Common myeloid progenitor, CD34-positive (primary cell): Measurements from ENCODE around the gene PCYT1A.

Source experiments
- CTCF ChIA-PET: fragments of 350-600 bp; sonication (Branson Sonifier 250); formaldehyde crosslinking; loops from one replicate; lab custom pipeline; 2021; ENCODE audit warnings: antibody characterized with exemption; lab: Charles Lee
- POLR2A ChIA-PET: fragments of 350-600 bp; sonication (Branson Sonifier 250); formaldehyde crosslinking; loops from one replicate; lab custom pipeline; 2021; ENCODE audit warnings: antibody characterized with exemption; lab: Charles Lee
- DNase-seq, 3 donors: peaks; one replicate each; pipeline versions ENCODE4 v3.0.0 to v3.0.0-alpha.2; 2013
- H3K27ac ChIP-seq, 2 experiments: 1 replicate in 1 of 2; 2 replicates in 1 of 2; pipeline ENCODE4 v1.7.0; 2013; ENCODE audit warnings: inconsistent platforms in 2 of 2, low read length in 2 of 2, mild to moderate bottlenecking in 2 of 2, low read depth in 1 of 2, moderate library complexity in 1 of 2; ENCODE audit not compliant: severe bottlenecking in 2 of 2, insufficient read depth in 1 of 2, poor library complexity in 1 of 2
- H3K27me3 ChIP-seq, 5 experiments: replicated peaks in 2 of 5; 1 replicate in 3 of 5; 2 replicates in 2 of 5; pipeline versions ENCODE4 v1.6.1 to v1.7.0; 2013; ENCODE audit warnings: low read length in 4 of 5, mild to moderate bottlenecking in 2 of 5, moderate library complexity in 2 of 5, inconsistent platforms in 1 of 5; ENCODE audit not compliant: insufficient read depth in 5 of 5, control insufficient read depth in 4 of 5
- H3K36me3 ChIP-seq, 4 experiments: 1 replicate in 2 of 4; 2 replicates in 2 of 4; pipeline versions ENCODE4 v1.6.1 to v1.7.0; 2013; ENCODE audit warnings: low read length in 3 of 4, control low read depth in 1 of 4, mild to moderate bottlenecking in 1 of 4; ENCODE audit not compliant: control insufficient read depth in 4 of 4, insufficient read depth in 4 of 4
- H3K4me1 ChIP-seq, 4 experiments: 1 replicate in 3 of 4; 2 replicates in 1 of 4; pipeline versions ENCODE4 v1.6.1 to v1.7.1; 2013; ENCODE audit warnings: low read length in 3 of 4, mild to moderate bottlenecking in 3 of 4, control low read depth in 1 of 4, inconsistent platforms in 1 of 4, moderate library complexity in 1 of 4; ENCODE audit not compliant: control insufficient read depth in 4 of 4, insufficient read depth in 4 of 4; ENCODE audit errors: control extremely low read depth in 1 of 4
- H3K4me3 ChIP-seq, 7 experiments: 1 replicate in 4 of 7; 2 replicates in 3 of 7; pipeline versions ENCODE4 v1.5.1 to v1.7.0; 2013; ENCODE audit warnings: mild to moderate bottlenecking in 7 of 7, low read length in 6 of 7, moderate library complexity in 6 of 7, inconsistent platforms in 2 of 7, low read depth in 2 of 7, control low read depth in 1 of 7; ENCODE audit not compliant: insufficient read depth in 4 of 7, control insufficient read depth in 1 of 7; ENCODE audit errors: extremely low read depth in 1 of 7
- H3K9me3 ChIP-seq, 5 experiments: 1 replicate in 4 of 5; 2 replicates in 1 of 5; pipeline versions ENCODE4 v1.6.1 to v1.7.1; 2013; ENCODE audit warnings: low read length in 4 of 5, mild to moderate bottlenecking in 2 of 5, inconsistent platforms in 1 of 5, low read depth in 1 of 5, moderate library complexity in 1 of 5; ENCODE audit not compliant: control insufficient read depth in 4 of 5, insufficient read depth in 2 of 5; ENCODE audit errors: control extremely low read depth in 1 of 5
- WGBS: methylation state at CpG from one replicate; pipeline ENCODE4 v1.1.5; 2013; ENCODE audit not compliant: insufficient coverage; 5-methylcytosine and 5-hydroxymethylcytosine counted together

PCYT1A gene

GRCh38 chr3:196235452-196236122 is 51.9 kb downstream of the PCYT1A start:
- CTCF ChIA-PET: interaction anchor here (0.8 kb wide), 1 partner anchor 17 kb away, joined by 3 read pairs; no protein-coding TSS in a partner anchor
- DNase-seq: no peak
- POLR2A ChIA-PET: no interaction called here

DNA sequence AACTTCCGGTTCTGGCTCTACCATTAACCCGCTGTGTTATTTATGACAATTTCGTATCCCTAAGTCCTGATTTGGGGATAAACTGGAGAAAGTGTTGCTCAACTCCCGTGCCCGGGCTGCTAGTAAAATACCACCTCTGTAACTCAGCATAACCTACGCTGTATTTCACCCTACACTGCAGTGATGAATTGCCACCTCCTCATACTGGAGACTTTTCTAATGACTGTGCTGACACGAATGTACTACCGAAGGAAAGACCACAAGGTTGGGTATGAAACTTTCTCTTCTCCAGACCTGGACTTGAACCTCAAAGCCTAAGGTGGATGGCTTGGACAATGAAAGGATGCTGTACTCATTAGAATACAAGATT is 54.7 kb downstream of the PCYT1A start:
- POLR2A ChIA-PET: no interaction called here
- no peak overlapping the region for H3K4me3 ChIP-seq
- no peaks in the 10 kb centered on the region for H3K27me3 ChIP-seq
- 100% methylated on average over 7 of the region's 8 CpGs for WGBS
- H3K4me1 ChIP-seq: peaks cover 0 to 3% (median 0%) of the 10 kb centered on the region in 4 experiments
- no peak for DNase-seq
- no peak overlapping the region for H3K27ac ChIP-seq
- CTCF ChIA-PET: interaction anchor here (1.4 kb wide), 1 partner anchor 19 kb away, joined by 4 read pairs; no protein-coding TSS in a partner anchor
- H3K9me3 ChIP-seq: no peaks in the 10 kb centered on the region
- H3K36me3 ChIP-seq: peaks cover under 1 to 12% (median 7%) of the 10 kb centered on the region in 4 experiments

More at GRCh38 chr3:196235452-196236122, 51.9 kb downstream of the PCYT1A start:
- H3K4me1 ChIP-seq: peaks cover 0 to 3% (median 0%) of the 10 kb centered on the region in 4 experiments
- no peaks in the 10 kb centered on the region for H3K9me3 ChIP-seq
- H3K4me3 ChIP-seq: no peak overlapping the region
- no peak overlapping the region for H3K27ac ChIP-seq
- peaks cover 5 to 31% (median 18%) of the 10 kb centered on the region in 4 experiments for H3K36me3 ChIP-seq
- H3K27me3 ChIP-seq: no peaks in the 10 kb centered on the region
- WGBS: 90% methylated on average over 11 of the region's 12 CpGs

DNA sequence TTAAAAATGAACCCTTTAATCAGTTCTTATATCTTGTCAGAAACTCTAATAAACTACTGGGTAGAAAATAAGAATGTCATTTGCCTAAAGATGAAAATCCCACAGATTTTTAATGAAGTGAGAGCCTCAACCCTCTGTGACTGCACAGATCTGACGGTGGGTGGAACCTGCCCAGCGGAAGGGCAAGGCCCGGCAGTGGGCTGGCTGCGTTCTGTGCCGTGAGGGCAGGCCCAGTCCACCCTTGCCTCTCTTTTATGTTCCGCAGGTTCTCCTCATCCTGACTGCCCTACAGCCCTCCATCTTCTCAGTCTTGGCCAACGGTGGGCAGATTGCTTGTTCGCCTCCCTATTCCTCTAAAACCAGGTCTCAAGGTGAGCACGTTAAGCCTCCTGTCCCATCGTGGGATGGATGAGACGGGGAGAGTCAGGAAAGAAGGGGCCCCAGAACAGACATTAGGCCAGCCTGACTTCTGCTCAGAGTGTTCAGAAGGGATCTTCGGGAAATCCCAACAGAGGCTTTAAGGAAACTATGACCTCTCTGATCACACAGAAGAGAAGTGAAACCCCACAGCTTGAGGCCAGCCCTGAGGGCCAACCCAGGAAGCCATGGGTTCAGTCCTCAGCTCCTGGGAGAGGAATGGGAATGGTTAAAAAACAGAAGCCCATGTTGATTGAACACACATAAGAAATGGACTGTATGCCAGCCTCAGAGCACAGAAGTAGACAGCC is 55.2 kb downstream of the PCYT1A start:
- CTCF ChIA-PET: interaction anchor here (1.4 kb wide), 1 partner anchor 20 kb away, joined by 4 read pairs; no protein-coding TSS in a partner anchor
- Histone ChIP-seq H3K4me3 (no peak overlapping the region), H3K9me3 (no peaks in the 10 kb centered on the region), H3K4me1 (peaks cover 0 to 3% (median 0%) of the 10 kb centered on the region in 4 experiments), H3K27me3 (no peaks in the 10 kb centered on the region), H3K36me3 (peaks cover 0 to 6% (median 4%) of the 10 kb centered on the region in 4 experiments), H3K27ac (no peak overlapping the region)
- no peak for DNase-seq
- POLR2A ChIA-PET: no interaction called here
- over 99% methylated on average over 11 of the region's 12 CpGs for WGBS

GRCh38 chr3:196227629-196228493 is 59.7 kb downstream of the PCYT1A start:
- no peak overlapping the region for H3K27ac ChIP-seq
- H3K9me3 ChIP-seq: no peaks in the 10 kb centered on the region
- CTCF ChIA-PET: interaction anchor here (1.0 kb wide), 1 partner anchor 12 kb away, joined by 3 read pairs; no protein-coding TSS in a partner anchor
- H3K4me3 ChIP-seq: no peak overlapping the region
- POLR2A ChIA-PET: no interaction called here
- no peak for DNase-seq
- no peaks in the 10 kb centered on the region for H3K4me1 ChIP-seq
- WGBS: 89% methylated on average over 18 of the region's 24 CpGs
- no peaks in the 10 kb centered on the region for H3K36me3 ChIP-seq
- H3K27me3 ChIP-seq: no peaks in the 10 kb centered on the region

DNA sequence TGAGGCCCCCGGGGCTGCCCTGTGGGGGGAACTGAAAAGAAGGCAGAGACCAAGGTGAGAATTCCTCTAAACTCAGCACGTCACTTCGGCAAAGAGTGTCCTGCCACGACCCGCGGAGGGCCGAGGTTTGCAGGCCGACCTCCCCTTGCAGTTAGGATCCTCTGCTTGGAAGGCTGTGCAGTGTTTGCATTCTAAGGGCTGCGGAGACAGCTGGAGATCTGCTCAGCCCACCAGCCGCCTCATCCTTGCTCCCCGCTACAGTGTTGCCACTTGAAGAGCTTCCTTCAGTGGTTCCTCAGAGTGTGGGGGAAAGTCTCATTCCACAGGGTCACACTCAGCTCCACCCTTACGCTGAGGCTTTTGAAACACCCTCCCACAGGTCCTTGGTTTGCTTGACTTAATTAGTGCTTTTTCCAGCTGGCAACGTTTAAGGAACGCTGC is 60.4 kb downstream of the PCYT1A start:
- POLR2A ChIA-PET: no interaction called here
- Histone ChIP-seq H3K36me3 (no peaks in the 10 kb centered on the region), H3K27me3 (no peaks in the 10 kb centered on the region), H3K4me3 (no peak overlapping the region), H3K9me3 (no peaks in the 10 kb centered on the region), H3K27ac (no peak overlapping the region), H3K4me1 (no peaks in the 10 kb centered on the region)
- no peak for DNase-seq
- 82% methylated on average over 11 of the region's 14 CpGs for WGBS
- CTCF ChIA-PET: interaction anchor here (1.0 kb wide), 1 partner anchor 13 kb away, joined by 3 read pairs; no protein-coding TSS in a partner anchor

GRCh38 chr3:196225763-196226364 is 61.7 kb downstream of the PCYT1A start:
- no peaks in the 10 kb centered on the region for H3K9me3 ChIP-seq
- no peak for DNase-seq
- H3K4me3 ChIP-seq: no peak overlapping the region
- CTCF ChIA-PET: no interaction called here
- no peaks in the 10 kb centered on the region for H3K27me3 ChIP-seq
- H3K4me1 ChIP-seq: peaks cover 0 to 1% (median 0%) of the 10 kb centered on the region in 4 experiments
- POLR2A ChIA-PET: no interaction called here
- H3K36me3 ChIP-seq: no peaks in the 10 kb centered on the region
- 83% methylated on average over 13 of the region's 15 CpGs for WGBS
- H3K27ac ChIP-seq: no peak overlapping the region
